Mucosa of stomach (tissue), 1 donor: ENCODE measurements around the gene BMPR1A.

Experiments used
- H3K27me3 ChIP-seq: one replicate; pipeline ENCODE4 v1.7.0; 2013; ENCODE audit warnings: mild to moderate bottlenecking, low read length; ENCODE audit not compliant: control insufficient read depth, insufficient read depth
- H3K36me3 ChIP-seq: one replicate; pipeline ENCODE4 v1.7.0; 2013; ENCODE audit warnings: low read length; ENCODE audit not compliant: control insufficient read depth, insufficient read depth
- H3K4me1 ChIP-seq: one replicate; pipeline ENCODE4 v1.7.0; 2013; ENCODE audit warnings: mild to moderate bottlenecking, low read length; ENCODE audit not compliant: control insufficient read depth, insufficient read depth
- H3K4me3 ChIP-seq: one replicate; pipeline ENCODE4 v1.7.0; 2013; ENCODE audit warnings: low read length
- H3K9ac ChIP-seq: one replicate; pipeline ENCODE4 v1.7.0; 2013; ENCODE audit warnings: mild to moderate bottlenecking, low read length, moderate library complexity
- H3K9me3 ChIP-seq: one replicate; pipeline ENCODE4 v1.7.0; 2013; ENCODE audit warnings: mild to moderate bottlenecking, low read length, moderate library complexity; ENCODE audit not compliant: control insufficient read depth
- donor health status: Pancreatic carcinoma.

BMPR1A gene

GRCh38 chr10:86953747-86954680 lies 197.6 kb downstream of the BMPR1A start:
- H3K36me3 ChIP-seq: no peaks in the 10 kb centered on the region
- no peaks in the 10 kb centered on the region for H3K9me3 ChIP-seq
- no peak overlapping the region for H3K9ac ChIP-seq
- H3K4me1 ChIP-seq: peaks cover 22% of the 10 kb centered on the region
- H3K4me3 ChIP-seq: no peak overlapping the region
- H3K27me3 ChIP-seq: peaks cover 11% of the 10 kb centered on the region

- Histone ChIP-seq H3K36me3 (no peaks in the 10 kb centered on the region), H3K4me1 (peaks cover 28% of the 10 kb centered on the region), H3K27me3 (peaks cover 16% of the 10 kb centered on the region), H3K4me3 (no peak overlapping the region), H3K9ac (no peak overlapping the region), H3K9me3 (no peaks in the 10 kb centered on the region)
These were observed 198.5 kb downstream of the BMPR1A start for GRCh38 chr10:86954681-86955500.

- Histone ChIP-seq H3K4me1 (peaks cover 28% of the 10 kb centered on the region), H3K4me3 (no peak overlapping the region), H3K9ac (no peak overlapping the region), H3K9me3 (no peaks in the 10 kb centered on the region), H3K27me3 (peaks cover 16% of the 10 kb centered on the region), H3K36me3 (no peaks in the 10 kb centered on the region)
These were observed 199.2 kb downstream of the BMPR1A start for GRCh38 chr10:86955501-86956194.

GRCh38 chr10:86956195-86956847 lies 199.9 kb downstream of the BMPR1A start:
- Histone ChIP-seq H3K27me3 (peaks cover 19% of the 10 kb centered on the region), H3K4me3 (no peak overlapping the region), H3K36me3 (no peaks in the 10 kb centered on the region), H3K9ac (no peak overlapping the region), H3K4me1 (peaks cover 28% of the 10 kb centered on the region), H3K9me3 (no peaks in the 10 kb centered on the region)

GRCh38 chr10:86956848-86957448 lies 200.5 kb downstream of the BMPR1A start:
- Histone ChIP-seq H3K27me3 (peaks cover 20% of the 10 kb centered on the region), H3K4me1 (peaks cover 28% of the 10 kb centered on the region), H3K4me3 (no peak overlapping the region), H3K9ac (no peak overlapping the region), H3K36me3 (no peaks in the 10 kb centered on the region), H3K9me3 (no peaks in the 10 kb centered on the region)

- Histone ChIP-seq H3K27me3 (peaks cover 20% of the 10 kb centered on the region), H3K9ac (peak within 1 kb of the TSS; percentile 34), H3K4me1 (peaks cover 28% of the 10 kb centered on the region), H3K9me3 (no peaks in the 10 kb centered on the region), H3K4me3 (no peak within 1 kb of the TSS), H3K36me3 (no peaks in the 10 kb centered on the region)
These were observed 201.2 kb downstream of the BMPR1A start, which contains the start of gene MMRN2 for GRCh38 chr10:86957471-86958115. MMRN2 (minus strand) TSS chr10:86957615; CDS start chr10:86957541, 74 bp downstream.

- no peaks in the 10 kb centered on the region for H3K36me3 ChIP-seq
- no peaks in the 10 kb centered on the region for H3K9me3 ChIP-seq
- no peak within 1 kb of the TSS for H3K4me3 ChIP-seq
- H3K9ac ChIP-seq: peak within 1 kb of the TSS; percentile 34
- peaks cover 26% of the 10 kb centered on the region for H3K4me1 ChIP-seq
- peaks cover 20% of the 10 kb centered on the region for H3K27me3 ChIP-seq
These were observed 201.9 kb downstream of the BMPR1A start, which contains the start of gene SNCG for GRCh38 chr10:86958116-86958900. SNCG (plus strand) TSS chr10:86958599; CDS start chr10:86958698, 99 bp downstream.

- Histone ChIP-seq H3K27me3 (peaks cover 20% of the 10 kb centered on the region), H3K36me3 (no peaks in the 10 kb centered on the region), H3K4me3 (no peak overlapping the region), H3K9me3 (no peaks in the 10 kb centered on the region), H3K9ac (no peak overlapping the region), H3K4me1 (peaks cover 18% of the 10 kb centered on the region)
These were observed 202.7 kb downstream of the BMPR1A start for GRCh38 chr10:86958901-86959736.

GRCh38 chr10:86959737-86960002 lies 203.3 kb downstream of the BMPR1A start:
- Histone ChIP-seq H3K4me1 (peaks cover 13% of the 10 kb centered on the region), H3K36me3 (no peaks in the 10 kb centered on the region), H3K4me3 (no peak overlapping the region), H3K27me3 (peaks cover 20% of the 10 kb centered on the region), H3K9me3 (no peaks in the 10 kb centered on the region), H3K9ac (no peak overlapping the region)
